BLaER1 (cell line): Measurements from ENCODE around the gene CGGBP1.

Experiments
- H3K27ac ChIP-seq: shearing (Covaris generic); formaldehyde crosslinking; 2 replicates; pipeline ENCODE4 v1.8.1; 2022
- H3K27me3 ChIP-seq: shearing (Covaris generic); formaldehyde crosslinking; 2 replicates; pipeline ENCODE4 v1.8.1; 2022
- H3K36me3 ChIP-seq: shearing (Covaris generic); formaldehyde crosslinking; 2 replicates; pipeline ENCODE4 v1.8.1; 2022
- H3K4me1 ChIP-seq: shearing (Covaris generic); formaldehyde crosslinking; 2 replicates; pipeline ENCODE4 v1.8.1; 2022
- H3K4me2 ChIP-seq: shearing (Covaris generic); formaldehyde crosslinking; 2 replicates; pipeline ENCODE4 v1.8.1; 2022
- H3K4me3 ChIP-seq: shearing (Covaris generic); formaldehyde crosslinking; 2 replicates; pipeline ENCODE4 v1.8.1; 2022
- H3K9ac ChIP-seq: shearing (Covaris generic); formaldehyde crosslinking; 2 replicates; pipeline ENCODE4 v1.8.1; 2022
- H3K9me3 ChIP-seq: shearing (Covaris generic); formaldehyde crosslinking; 2 replicates; pipeline ENCODE4 v1.8.1; 2022
- H4K20me1 ChIP-seq: shearing (Covaris generic); formaldehyde crosslinking; 2 replicates; pipeline ENCODE4 v1.8.1; 2022
- Cebpa-rat ChIP-seq: shearing (Covaris generic); IDR thresholded peaks from 2 replicates; pipeline ENCODE4 v1.8.1; 2022

CGGBP1 gene

DNA sequence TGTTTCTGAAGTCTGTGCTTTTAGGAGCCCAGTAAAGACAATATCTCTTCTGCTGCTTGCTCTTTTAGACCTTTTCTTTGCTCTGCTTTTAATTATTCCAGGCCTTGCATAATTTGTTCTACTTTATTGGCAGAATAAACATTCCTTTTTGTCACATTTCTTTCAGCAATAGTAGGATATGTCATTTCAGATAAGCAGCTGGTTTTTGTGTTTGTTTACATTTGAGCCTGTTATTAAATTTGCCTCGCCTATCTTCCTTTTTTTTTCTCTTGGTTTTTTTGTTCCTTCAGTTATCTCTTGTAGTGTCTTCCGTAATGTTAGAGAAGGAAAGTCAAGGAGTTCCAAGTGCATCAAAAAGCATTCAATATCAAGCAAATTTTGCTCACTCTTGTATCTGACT is 16.7 kb upstream of the CGGBP1 start:
- H3K4me2 ChIP-seq: no peak overlapping the region
- H4K20me1 ChIP-seq: peaks cover 26% of the 10 kb centered on the region; the same call in 1 of the 2 replicates
- H3K9me3 ChIP-seq: peaks cover 61% of the 10 kb centered on the region
- no peak overlapping the region for H3K4me3 ChIP-seq
- H3K36me3 ChIP-seq: peaks cover 49% of the 10 kb centered on the region
- H3K4me1 ChIP-seq: no peaks in the 10 kb centered on the region
- TF ChIP-seq Cebpa-rat: no peak
- H3K27me3 ChIP-seq: no peaks in the 10 kb centered on the region
- no peak overlapping the region for H3K27ac ChIP-seq
- no peak overlapping the region for H3K9ac ChIP-seq

DNA sequence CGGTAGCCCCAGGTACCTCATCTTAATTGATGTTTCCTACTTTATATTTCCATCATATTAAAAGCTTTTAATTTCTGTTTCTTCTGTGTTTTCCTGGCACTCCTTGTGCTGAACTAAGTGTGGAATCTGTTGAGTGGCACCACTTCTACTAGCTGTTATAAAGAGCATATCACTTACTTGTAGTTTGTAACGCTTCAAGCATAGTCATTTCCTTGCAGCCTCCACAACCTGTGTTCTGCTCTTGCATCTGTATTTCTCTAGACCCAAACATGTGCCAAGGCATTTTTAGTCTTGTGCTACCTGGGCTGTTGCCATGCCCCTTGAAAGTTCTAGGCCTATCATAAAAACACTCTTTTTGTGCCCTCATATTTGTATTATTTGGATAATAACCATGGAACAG is 16.3 kb upstream of the CGGBP1 start:
- peaks cover 26% of the 10 kb centered on the region; the same call in 1 of the 2 replicates for H4K20me1 ChIP-seq
- H3K4me2 ChIP-seq: no peak overlapping the region
- no peak overlapping the region for H3K9ac ChIP-seq
- no peaks in the 10 kb centered on the region for H3K27me3 ChIP-seq
- no peak overlapping the region for H3K27ac ChIP-seq
- no peak for TF ChIP-seq Cebpa-rat
- peaks cover 54% of the 10 kb centered on the region for H3K36me3 ChIP-seq
- H3K9me3 ChIP-seq: peaks cover 64% of the 10 kb centered on the region
- no peak overlapping the region for H3K4me3 ChIP-seq
- H3K4me1 ChIP-seq: no peaks in the 10 kb centered on the region

DNA sequence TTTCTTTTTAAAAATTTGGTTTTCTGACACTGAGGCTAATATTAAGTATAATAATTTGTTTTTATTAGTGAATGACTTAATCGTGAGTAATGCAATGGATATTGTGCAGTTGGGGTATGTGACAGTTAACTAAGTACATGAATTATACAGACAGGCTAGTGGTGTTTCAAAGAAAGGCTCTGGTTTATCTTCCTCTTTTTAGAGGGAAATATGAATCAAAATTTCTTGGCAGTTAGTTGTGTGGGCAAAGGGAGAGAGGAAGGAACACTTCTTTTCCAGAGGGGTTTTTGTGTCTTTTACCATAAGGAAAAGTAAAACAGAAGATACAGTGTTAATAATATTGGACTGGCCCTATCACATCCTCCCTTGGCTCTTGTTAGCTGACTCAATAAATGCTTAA is 2.9 kb upstream of the CGGBP1 start:
- H3K36me3 ChIP-seq: peaks cover 12% of the 10 kb centered on the region
- H3K27ac ChIP-seq: no peak overlapping the region
- H3K9me3 ChIP-seq: peaks cover 17% of the 10 kb centered on the region
- H3K9ac ChIP-seq: no peak overlapping the region
- no peak for TF ChIP-seq Cebpa-rat
- no peaks in the 10 kb centered on the region for H3K27me3 ChIP-seq
- H3K4me2 ChIP-seq: peak overlapping the region; percentile 93
- H3K4me1 ChIP-seq: peaks cover 39% of the 10 kb centered on the region
- peak overlapping the region; percentile 98 for H3K4me3 ChIP-seq
- H4K20me1 ChIP-seq: peaks cover 63% of the 10 kb centered on the region

DNA sequence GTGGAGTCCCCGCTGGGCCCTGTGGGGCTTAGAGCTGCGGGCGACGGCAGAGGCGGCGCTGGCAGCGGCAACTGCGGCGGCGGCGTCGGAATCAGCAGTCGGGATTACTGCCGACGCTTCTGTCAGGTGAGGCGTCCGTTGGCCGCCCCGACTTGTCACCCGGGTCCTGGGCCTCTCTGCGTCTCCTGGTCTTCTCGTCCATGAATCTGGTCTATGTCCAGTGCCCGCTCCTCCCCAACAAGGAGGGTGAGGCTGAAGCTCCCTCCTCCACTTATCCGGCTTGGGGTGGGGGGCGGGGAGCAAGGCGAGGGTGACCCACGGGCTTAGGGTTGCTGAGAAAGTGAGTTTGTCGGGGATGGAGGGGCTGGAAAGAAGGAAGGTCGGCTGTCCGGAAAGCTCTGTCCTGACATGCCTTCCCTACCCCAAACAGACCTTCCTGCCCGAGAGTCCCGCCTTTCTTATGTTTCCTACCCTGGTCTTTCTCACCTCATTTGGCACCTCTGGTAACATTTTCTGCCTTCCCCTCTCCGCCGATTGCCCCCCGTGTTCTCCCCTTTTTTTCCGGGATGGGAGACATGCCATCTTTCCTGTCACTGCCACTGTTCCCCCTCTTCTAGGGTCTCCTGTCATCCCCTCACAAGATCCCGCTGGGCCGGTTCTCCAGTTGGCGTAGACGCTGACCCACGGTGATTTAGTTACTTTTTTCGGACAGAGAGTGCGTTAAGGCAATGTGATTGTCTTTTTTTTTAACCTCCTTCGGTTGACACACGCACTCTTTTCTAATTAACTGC is 770 bp upstream of the CGGBP1 start:
- Histone ChIP-seq H3K27me3 (no peaks in the 10 kb centered on the region), H3K36me3 (peaks cover 19% of the 10 kb centered on the region), H3K9me3 (no peaks in the 10 kb centered on the region; the same call in 1 of the 2 replicates), H3K4me1 (peaks cover 45% of the 10 kb centered on the region), H4K20me1 (peaks cover 63% of the 10 kb centered on the region), H3K27ac (peak overlapping the region; percentile 92), H3K9ac (peak overlapping the region; percentile 89), H3K4me2 (peak overlapping the region; percentile 93), H3K4me3 (peak overlapping the region; percentile 98)
- no peak for TF ChIP-seq Cebpa-rat

DNA sequence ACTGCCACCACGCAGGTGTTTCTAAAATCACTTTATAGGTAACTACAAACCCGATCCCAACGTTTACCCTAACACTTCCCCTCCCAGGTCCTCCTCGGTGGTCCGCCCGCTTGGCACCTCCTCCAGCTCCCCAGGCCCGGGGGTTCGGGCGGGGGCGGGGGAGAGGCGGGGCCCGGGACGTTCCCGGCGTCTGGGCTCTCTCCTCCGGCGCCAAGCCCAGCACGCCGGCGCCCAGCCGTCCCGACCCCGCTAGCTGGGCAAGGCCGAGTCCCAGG is 562 bp downstream of the CGGBP1 start:
- peak overlapping the region; percentile 89 for H3K9ac ChIP-seq
- H3K27ac ChIP-seq: peak overlapping the region; percentile 96
- no peak for TF ChIP-seq Cebpa-rat
- no peaks in the 10 kb centered on the region for H3K27me3 ChIP-seq
- peaks cover 35% of the 10 kb centered on the region for H3K4me1 ChIP-seq
- H3K9me3 ChIP-seq: no peaks in the 10 kb centered on the region
- H4K20me1 ChIP-seq: peaks cover 50% of the 10 kb centered on the region
- peak overlapping the region; percentile 71 for H3K4me2 ChIP-seq
- peak overlapping the region; percentile 98 for H3K4me3 ChIP-seq
- peaks cover 24% of the 10 kb centered on the region for H3K36me3 ChIP-seq

DNA sequence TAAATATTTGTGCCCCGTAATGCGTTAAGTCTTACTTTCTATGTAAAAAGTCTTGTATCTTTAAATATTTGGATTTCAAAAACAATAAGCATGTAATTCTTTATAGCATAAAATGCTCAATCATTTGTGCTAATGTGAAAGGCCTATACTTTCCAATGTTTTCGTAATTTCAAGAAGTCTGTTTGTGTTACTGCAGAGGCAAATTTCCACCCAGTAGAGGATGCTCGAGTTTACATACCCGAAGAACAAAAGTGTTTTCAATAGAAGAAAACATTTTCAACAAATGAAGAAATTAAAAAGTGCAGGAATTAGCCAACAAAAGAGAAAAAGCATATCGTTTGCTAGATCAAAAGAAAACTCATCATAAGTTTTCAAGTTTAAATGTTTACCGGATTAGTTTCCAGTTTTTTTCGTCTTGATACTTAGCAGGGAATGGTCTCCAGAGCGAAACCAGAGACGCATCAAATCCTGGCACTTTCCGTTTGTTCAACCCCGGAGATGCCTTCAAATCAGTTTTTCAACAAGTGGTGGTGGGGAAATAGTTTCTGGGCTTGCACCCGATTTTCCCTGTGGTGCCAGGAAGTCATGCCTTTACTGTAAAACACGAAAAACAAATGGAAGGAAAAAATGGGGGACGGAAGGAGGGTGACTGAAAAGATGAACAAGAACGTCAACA is 1.0 kb downstream of the CGGBP1 start:
- Histone ChIP-seq H3K4me3 (peak overlapping the region; percentile 98), H3K4me2 (peak overlapping the region; percentile 71), H3K4me1 (peaks cover 35% of the 10 kb centered on the region), H3K9ac (peak overlapping the region; percentile 89), H4K20me1 (peaks cover 46% of the 10 kb centered on the region), H3K9me3 (no peaks in the 10 kb centered on the region), H3K27me3 (no peaks in the 10 kb centered on the region), H3K36me3 (peaks cover 24% of the 10 kb centered on the region), H3K27ac (peak overlapping the region; percentile 96)
- no peak for TF ChIP-seq Cebpa-rat

DNA sequence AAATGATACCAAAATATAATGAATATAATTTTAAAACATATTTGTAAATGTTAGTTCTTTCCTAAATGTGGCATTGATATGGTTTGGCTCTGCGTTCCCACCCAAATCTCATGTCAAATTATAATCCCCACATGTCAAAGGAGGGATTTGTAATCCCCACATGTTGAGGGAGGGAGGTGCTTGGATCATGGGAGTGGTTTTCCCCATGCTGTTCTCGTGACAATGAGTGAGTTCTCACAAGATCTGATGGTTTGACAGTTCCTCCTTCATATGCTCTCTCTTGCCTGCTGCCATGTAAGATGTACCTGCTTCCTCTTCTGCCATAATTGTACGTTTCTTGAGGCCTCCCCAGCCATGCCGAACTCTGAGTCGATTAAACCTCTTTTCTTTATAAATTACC is 12.0 kb downstream of the CGGBP1 start:
- TF ChIP-seq Cebpa-rat: no peak
- no peaks in the 10 kb centered on the region for H3K36me3 ChIP-seq
- H3K27ac ChIP-seq: no peak overlapping the region

DNA sequence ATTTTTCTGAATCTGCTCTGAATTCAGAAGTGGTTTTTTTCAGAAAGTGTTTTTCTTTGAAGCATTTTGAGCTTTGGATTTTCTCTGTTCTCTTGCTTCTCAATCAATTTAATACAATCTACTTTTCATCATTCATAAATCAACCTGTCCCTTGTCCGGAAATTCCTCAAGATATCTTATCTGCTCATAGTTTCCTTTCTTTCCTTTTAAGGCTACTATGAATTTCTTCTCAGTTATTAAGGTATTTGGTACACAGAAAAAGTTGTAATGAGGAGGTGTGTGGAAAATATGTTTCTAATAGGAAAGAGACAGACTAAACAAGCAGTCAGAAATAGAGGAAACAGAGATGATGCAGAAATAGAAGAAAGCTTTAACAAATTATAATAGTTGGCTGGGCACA is 14.4 kb downstream of the CGGBP1 start:
- no peak overlapping the region for H3K4me3 ChIP-seq
- H3K9ac ChIP-seq: no peak overlapping the region
- H3K4me2 ChIP-seq: no peak overlapping the region
- no peaks in the 10 kb centered on the region for H3K9me3 ChIP-seq
- H3K36me3 ChIP-seq: no peaks in the 10 kb centered on the region
- H4K20me1 ChIP-seq: no peaks in the 10 kb centered on the region
- TF ChIP-seq Cebpa-rat: no peak
- no peak overlapping the region for H3K27ac ChIP-seq
- no peaks in the 10 kb centered on the region for H3K4me1 ChIP-seq
- no peaks in the 10 kb centered on the region for H3K27me3 ChIP-seq

More for the DNA sequence above, 12.0 kb downstream of the CGGBP1 start:
- Histone ChIP-seq H3K4me3 (no peak overlapping the region), H3K4me2 (no peak overlapping the region), H4K20me1 (no peaks in the 10 kb centered on the region), H3K9ac (no peak overlapping the region), H3K9me3 (no peaks in the 10 kb centered on the region), H3K27me3 (no peaks in the 10 kb centered on the region), H3K4me1 (no peaks in the 10 kb centered on the region)

DNA sequence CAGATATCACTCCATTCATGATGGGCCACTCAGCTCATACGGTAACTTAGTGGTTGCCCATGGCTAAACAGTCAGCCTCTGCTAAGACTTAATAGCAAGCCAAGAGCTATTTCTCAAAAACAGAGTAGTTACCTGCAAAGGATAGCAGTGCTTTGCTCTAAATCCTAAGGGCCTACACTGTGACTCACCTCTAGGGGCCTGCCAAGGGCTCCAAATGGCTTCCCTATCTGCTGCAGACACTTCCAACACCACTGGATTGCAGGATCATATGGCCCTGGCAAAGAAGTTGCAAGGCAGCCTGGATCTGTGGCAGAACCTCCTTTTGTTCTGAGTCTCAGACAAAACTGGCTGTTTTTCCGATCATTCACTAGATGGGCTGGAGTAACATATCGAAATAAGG is 17.8 kb downstream of the CGGBP1 start:
- no peak overlapping the region for H3K4me3 ChIP-seq
- no peak overlapping the region for H3K27ac ChIP-seq
- H3K4me2 ChIP-seq: no peak overlapping the region
- no peak overlapping the region for H3K9ac ChIP-seq
- no peaks in the 10 kb centered on the region for H4K20me1 ChIP-seq
- no peaks in the 10 kb centered on the region for H3K27me3 ChIP-seq
- H3K9me3 ChIP-seq: no peaks in the 10 kb centered on the region
- TF ChIP-seq Cebpa-rat: no peak
- H3K36me3 ChIP-seq: no peaks in the 10 kb centered on the region
- no peaks in the 10 kb centered on the region for H3K4me1 ChIP-seq

DNA sequence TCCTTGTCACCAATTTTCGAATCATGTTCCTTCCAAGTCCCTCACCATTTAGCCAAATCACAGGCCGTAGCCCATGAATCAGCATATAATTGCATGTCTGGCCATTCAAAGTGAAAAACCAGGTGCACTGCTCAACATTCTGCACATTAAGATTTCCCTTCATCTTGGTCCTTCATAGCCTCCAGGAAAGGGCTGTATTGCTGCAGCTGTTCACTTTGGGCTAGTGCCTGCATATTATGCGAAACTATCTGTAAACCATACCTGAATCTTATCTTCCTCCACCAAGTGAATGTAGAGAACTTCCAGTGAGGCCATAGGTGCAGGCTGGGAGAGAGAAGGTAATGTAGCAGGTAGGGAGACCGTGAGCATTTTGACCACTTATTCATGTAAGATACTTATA is 18.3 kb downstream of the CGGBP1 start:
- TF ChIP-seq Cebpa-rat: no peak
- Histone ChIP-seq H3K9ac (no peak overlapping the region), H3K27ac (no peak overlapping the region), H4K20me1 (no peaks in the 10 kb centered on the region), H3K36me3 (no peaks in the 10 kb centered on the region), H3K4me3 (no peak overlapping the region), H3K27me3 (no peaks in the 10 kb centered on the region), H3K4me1 (no peaks in the 10 kb centered on the region), H3K9me3 (no peaks in the 10 kb centered on the region), H3K4me2 (no peak overlapping the region)
